Activated CD4-positive, alpha-beta T cell treated with anti-CD3 and anti-CD28 coated beads, Interleukin-2, amount 10 ng/mL, durations not matched to agents 7 days and 5 days (primary cell): ENCODE results near the gene MEX3D. TPM values are rescaled to one million over a fixed set of nuclear protein-coding genes. Genes with fewer than 3 reads are reported as not detected.
A peak's percentile ranks its signal among the peaks of the same experiment; 100 is the strongest.

Source experiments
- CTCF ChIA-PET: fragments of 350-600 bp; sonication (Branson Sonifier 250); formaldehyde crosslinking; loops from one replicate; lab custom pipeline; 2021; ENCODE audit warnings: antibody characterized with exemption; lab: Charles Lee
- POLR2A ChIA-PET: fragments of 350-600 bp; sonication (Branson Sonifier 250); formaldehyde crosslinking; loops from one replicate; lab custom pipeline; 2021; ENCODE audit warnings: antibody characterized with exemption; lab: Charles Lee
- DNase-seq: peaks from one replicate; pipeline ENCODE4 v3.0.0-alpha.2; 2020
- H3K27ac Mint-ChIP-seq: one replicate; pipeline ENCODE4 v1.8.0; 2021; ENCODE audit warnings: mild to moderate bottlenecking, moderate library complexity, mixed read lengths
- H3K27me3 Mint-ChIP-seq: one replicate; pipeline ENCODE4 v1.8.0; 2021; ENCODE audit warnings: mixed read lengths
- H3K36me3 Mint-ChIP-seq: one replicate; pipeline ENCODE4 v1.8.0; 2021; ENCODE audit warnings: low read depth, mixed read lengths
- H3K4me1 Mint-ChIP-seq: one replicate; pipeline ENCODE4 v1.8.0; 2021; ENCODE audit warnings: mixed read lengths
- H3K4me3 Mint-ChIP-seq: one replicate; pipeline ENCODE4 v1.8.0; 2021; ENCODE audit warnings: mild to moderate bottlenecking, moderate library complexity, mixed read lengths
- H3K9me3 Mint-ChIP-seq: one replicate; pipeline ENCODE4 v1.8.0; 2021; ENCODE audit warnings: mixed read lengths
- total RNA-seq, 2 experiments: library from RNA; stranded (reverse); gene quantifications; one replicate each; pipeline ENCODE4 v1.2.3, GENCODE V29; 2021

MEX3D gene
- total RNA-seq, 2 experiments from 2014 or later = 10.0 to 12.1 TPM

GRCh38 chr19:1576242-1577089, 8.3 kb upstream of the MEX3D start:
- ChIA-PET POLR2A (no interaction called here), CTCF (no interaction called here)
- DNase-seq = no peak
- Mint-ChIP-seq H3K9me3 (no peaks in the 10 kb centered on the region), H3K4me3 (no peak overlapping the region), H3K4me1 (no peaks in the 10 kb centered on the region), H3K27ac (no peak overlapping the region), H3K36me3 (peaks cover 6% of the 10 kb centered on the region), H3K27me3 (no peaks in the 10 kb centered on the region)

GRCh38 chr19:1575323-1576241, 7.5 kb upstream of the MEX3D start:
- Mint-ChIP-seq H3K27ac (no peak overlapping the region), H3K36me3 (peaks cover 3% of the 10 kb centered on the region), H3K9me3 (no peaks in the 10 kb centered on the region), H3K27me3 (no peaks in the 10 kb centered on the region), H3K4me3 (no peak overlapping the region), H3K4me1 (no peaks in the 10 kb centered on the region)
- ChIA-PET CTCF (interaction anchor here (0.6 kb wide), 1 partner anchor 893 kb away, joined by 3 read pairs; no protein-coding TSS in a partner anchor), POLR2A (interaction anchor here (0.6 kb wide), 1 partner anchor 92 kb away, joined by 3 read pairs; no protein-coding TSS in a partner anchor)
- DNase-seq = no peak

GRCh38 chr19:1574354-1575136, 6.4 kb upstream of the MEX3D start:
- ChIA-PET CTCF (no interaction called here), POLR2A (interaction anchor here (0.6 kb wide), 1 partner anchor 93 kb away, joined by 3 read pairs; no protein-coding TSS in a partner anchor)
- H3K4me3 Mint-ChIP-seq = no peak overlapping the region
- H3K9me3 Mint-ChIP-seq = no peaks in the 10 kb centered on the region
- H3K27me3 Mint-ChIP-seq = peaks cover 10% of the 10 kb centered on the region
- H3K27ac Mint-ChIP-seq = no peak overlapping the region
- peaks cover 2% of the 10 kb centered on the region for H3K36me3 Mint-ChIP-seq
- peaks cover 6% of the 10 kb centered on the region for H3K4me1 Mint-ChIP-seq
- DNase-seq = no peak

GRCh38 chr19:1572795-1573194, 4.7 kb upstream of the MEX3D start:
- ChIA-PET CTCF (no interaction called here), POLR2A (no interaction called here)

GRCh38 chr19:1571358-1571757, 3.2 kb upstream of the MEX3D start:
- Mint-ChIP-seq H3K27me3 (peaks cover 12% of the 10 kb centered on the region), H3K9me3 (no peaks in the 10 kb centered on the region), H3K4me1 (peaks cover 9% of the 10 kb centered on the region), H3K4me3 (no peak overlapping the region), H3K27ac (no peak overlapping the region), H3K36me3 (no peaks in the 10 kb centered on the region)
- CTCF ChIA-PET = no interaction called here
- no peak for DNase-seq
- POLR2A ChIA-PET = no interaction called here

More at GRCh38 chr19:1572795-1573194, 4.7 kb upstream of the MEX3D start:
- Mint-ChIP-seq H3K4me1 (peaks cover 9% of the 10 kb centered on the region), H3K27ac (no peak overlapping the region), H3K27me3 (peaks cover 12% of the 10 kb centered on the region), H3K9me3 (no peaks in the 10 kb centered on the region), H3K4me3 (no peak overlapping the region), H3K36me3 (no peaks in the 10 kb centered on the region)
- DNase-seq = no peak

GRCh38 chr19:1570836-1571235, 2.7 kb upstream of the MEX3D start:
- Mint-ChIP-seq H3K4me1 (peaks cover 9% of the 10 kb centered on the region), H3K4me3 (no peak overlapping the region), H3K36me3 (no peaks in the 10 kb centered on the region), H3K27ac (no peak overlapping the region), H3K27me3 (peaks cover 12% of the 10 kb centered on the region), H3K9me3 (no peaks in the 10 kb centered on the region)
- CTCF ChIA-PET = interaction anchor here (0.6 kb wide), 1 partner anchor 12 kb away, joined by 5 read pairs; no protein-coding TSS in a partner anchor
- DNase-seq = no peak
- POLR2A ChIA-PET = no interaction called here

GRCh38 chr19:1569997-1570396, 1.9 kb upstream of the MEX3D start:
- no peak for DNase-seq
- no peaks in the 10 kb centered on the region for H3K36me3 Mint-ChIP-seq
- POLR2A ChIA-PET = no interaction called here

GRCh38 chr19:1567848-1568227, 287 bp downstream of the MEX3D start:
- Mint-ChIP-seq H3K36me3 (no peaks in the 10 kb centered on the region), H3K9me3 (no peaks in the 10 kb centered on the region), H3K4me1 (peaks cover 11% of the 10 kb centered on the region), H3K27ac (no peak overlapping the region), H3K27me3 (peaks cover 13% of the 10 kb centered on the region), H3K4me3 (no peak overlapping the region)
- POLR2A ChIA-PET = no interaction called here
- CTCF ChIA-PET = no interaction called here
- DNase-seq = no peak

More at GRCh38 chr19:1569997-1570396, 1.9 kb upstream of the MEX3D start:
- CTCF ChIA-PET = interaction anchor here (0.7 kb wide), 1 partner anchor 272 kb away, joined by 4 read pairs; no protein-coding TSS in a partner anchor
- Mint-ChIP-seq H3K27ac (peak overlapping the region; percentile 41), H3K9me3 (no peaks in the 10 kb centered on the region), H3K4me3 (peak overlapping the region; percentile 40), H3K4me1 (peaks cover 11% of the 10 kb centered on the region), H3K27me3 (peaks cover 12% of the 10 kb centered on the region)

GRCh38 chr19:1567116-1567847, 843 bp downstream of the MEX3D start:
- peak overlapping the region; percentile 34 for H3K4me3 Mint-ChIP-seq
- POLR2A ChIA-PET = no interaction called here

GRCh38 chr19:1566392-1567115, 1.6 kb downstream of the MEX3D start:
- peaks cover 13% of the 10 kb centered on the region for H3K27me3 Mint-ChIP-seq
- no peak overlapping the region for H3K27ac Mint-ChIP-seq
- POLR2A ChIA-PET = no interaction called here
- peaks cover 11% of the 10 kb centered on the region for H3K4me1 Mint-ChIP-seq
- peak overlapping the region; percentile 27 for H3K4me3 Mint-ChIP-seq
- H3K36me3 Mint-ChIP-seq = no peaks in the 10 kb centered on the region
- CTCF ChIA-PET = no interaction called here
- no peak for DNase-seq
- no peaks in the 10 kb centered on the region for H3K9me3 Mint-ChIP-seq

More at GRCh38 chr19:1567116-1567847, 843 bp downstream of the MEX3D start:
- peaks cover 11% of the 10 kb centered on the region for H3K4me1 Mint-ChIP-seq
- no peaks in the 10 kb centered on the region for H3K36me3 Mint-ChIP-seq
- peaks cover 13% of the 10 kb centered on the region for H3K27me3 Mint-ChIP-seq
- no peak overlapping the region for H3K27ac Mint-ChIP-seq
- DNase-seq = no peak
- CTCF ChIA-PET = no interaction called here
- H3K9me3 Mint-ChIP-seq = no peaks in the 10 kb centered on the region

- Mint-ChIP-seq H3K36me3 (no peaks in the 10 kb centered on the region), H3K27ac (no peak overlapping the region), H3K4me1 (peaks cover 5% of the 10 kb centered on the region), H3K27me3 (peaks cover 1% of the 10 kb centered on the region), H3K9me3 (no peaks in the 10 kb centered on the region), H3K4me3 (no peak overlapping the region)
- DNase-seq = no peak
- CTCF ChIA-PET = interaction anchor here (0.6 kb wide), 1 partner anchor 49 kb away, joined by 3 read pairs; no protein-coding TSS in a partner anchor
- POLR2A ChIA-PET = no interaction called here
These were observed 4.9 kb downstream of the MEX3D start for GRCh38 chr19:1563251-1563650.
